ENCODE measurements around the gene INPP5E. TPM values are rescaled to one million over a fixed set of nuclear protein-coding genes. Genes with fewer than 3 reads are reported as not detected.

The INPP5E gene
- 10 to 100 TPM; 17.2 to 20.1 TPM for total RNA-seq

GRCh38 chr9:136439481-136440408 is at the start of gene INPP5E:
TSS of gene INPP5E (minus strand) at chr9:136439845. CDS start at chr9:136439419, 426 bp downstream.
- H3K36me3 Mint-ChIP-seq (ENCODE audit: insufficient read depth in 2 of 2) = peaks cover 5 to 16% of the 10 kb centered on the region in 2 donors
- H3K27me3 Mint-ChIP-seq (ENCODE audit: low read depth) = no peaks in the 10 kb centered on the region
- H3K27ac Mint-ChIP-seq = no peak within 1 kb of the TSS
- H3K9me3 Mint-ChIP-seq = no peaks in the 10 kb centered on the region
- peak; percentile 84 to 86 for ATAC-seq (replicated peaks in 1 of 2)
- peaks cover 21% of the 10 kb centered on the region for H3K4me1 Mint-ChIP-seq (ENCODE audit: low read depth)
- peak; percentile 87 to 95 for DNase-seq
- H3K4me3 Mint-ChIP-seq = peak within 1 kb of the TSS; percentile 79 to 89

GRCh38 chr9:136488247-136489214 is 48.9 kb upstream of the INPP5E start:
- DNase-seq (peak; percentile 78 to 85), ATAC-seq (replicated peaks in 1 of 2) (peak; percentile 39 to 48)
- no peaks in the 10 kb centered on the region for H3K4me1 Mint-ChIP-seq (ENCODE audit: low read depth)

GRCh38 chr9:136487672-136488071 is 48.0 kb upstream of the INPP5E start:
- Mint-ChIP-seq H3K36me3 (ENCODE audit: insufficient read depth in 2 of 2) (peaks cover 1 to 2% of the 10 kb centered on the region in 2 donors), H3K27ac (no peak overlapping the region), H3K9me3 (no peaks in the 10 kb centered on the region), H3K27me3 (ENCODE audit: low read depth) (no peaks in the 10 kb centered on the region), H3K4me1 (ENCODE audit: low read depth) (no peaks in the 10 kb centered on the region), H3K4me3 (no peak overlapping the region)
- DNase-seq (no peak), ATAC-seq (replicated peaks in 1 of 2) (no peak)

More at GRCh38 chr9:136488247-136489214, 48.9 kb upstream of the INPP5E start:
- H3K27me3 Mint-ChIP-seq (ENCODE audit: low read depth) = no peaks in the 10 kb centered on the region
- no peak overlapping the region for H3K4me3 Mint-ChIP-seq
- H3K27ac Mint-ChIP-seq = no peak overlapping the region
- H3K36me3 Mint-ChIP-seq (ENCODE audit: insufficient read depth in 2 of 2) = no peaks in the 10 kb centered on the region
- H3K9me3 Mint-ChIP-seq = no peaks in the 10 kb centered on the region

GRCh38 chr9:136486823-136487620 is 47.4 kb upstream of the INPP5E start:
- DNase-seq = no peak
- Mint-ChIP-seq H3K4me3 (no peak overlapping the region), H3K27me3 (ENCODE audit: low read depth) (no peaks in the 10 kb centered on the region), H3K27ac (no peak overlapping the region), H3K36me3 (ENCODE audit: insufficient read depth in 2 of 2) (peaks cover 1 to 6% of the 10 kb centered on the region in 2 donors), H3K4me1 (ENCODE audit: low read depth) (peaks cover under 1% of the 10 kb centered on the region), H3K9me3 (no peaks in the 10 kb centered on the region)
- ATAC-seq (replicated peaks in 1 of 2) = no peak

- Mint-ChIP-seq H3K9me3 (no peaks in the 10 kb centered on the region), H3K4me3 (no peak overlapping the region), H3K36me3 (ENCODE audit: insufficient read depth in 2 of 2) (peaks cover 5 to 6% of the 10 kb centered on the region in 2 donors), H3K27ac (no peak overlapping the region), H3K4me1 (ENCODE audit: low read depth) (peaks cover 10% of the 10 kb centered on the region), H3K27me3 (ENCODE audit: low read depth) (no peaks in the 10 kb centered on the region)
- ATAC-seq (replicated peaks in 1 of 2) (no peak), DNase-seq (no peak)
Observed at GRCh38 chr9:136486131-136486530, 46.5 kb upstream of the INPP5E start.

- H3K9me3 Mint-ChIP-seq = no peaks in the 10 kb centered on the region
- H3K27me3 Mint-ChIP-seq (ENCODE audit: low read depth) = no peaks in the 10 kb centered on the region
- no peak for ATAC-seq (replicated peaks in 1 of 2)
- H3K27ac Mint-ChIP-seq = no peak overlapping the region
- peak overlapping the region; percentile 66 to 70 for H3K4me3 Mint-ChIP-seq
- peak; percentile 84 to 85 for DNase-seq
- peaks cover 5 to 6% of the 10 kb centered on the region in 2 donors for H3K36me3 Mint-ChIP-seq (ENCODE audit: insufficient read depth in 2 of 2)
- H3K4me1 Mint-ChIP-seq (ENCODE audit: low read depth) = peaks cover 17% of the 10 kb centered on the region
Observed at GRCh38 chr9:136485049-136486045, 45.7 kb upstream of the INPP5E start.

GRCh38 chr9:136484153-136485048 is 44.8 kb upstream of the INPP5E start:
- peaks cover 6 to 7% of the 10 kb centered on the region in 2 donors for H3K36me3 Mint-ChIP-seq (ENCODE audit: insufficient read depth in 2 of 2)
- peak overlapping the region; percentile 66 to 70 for H3K4me3 Mint-ChIP-seq
- DNase-seq (peak; percentile 16 to 21), ATAC-seq (replicated peaks in 1 of 2) (no peak)
- peaks cover 24% of the 10 kb centered on the region for H3K4me1 Mint-ChIP-seq (ENCODE audit: low read depth)
- H3K27me3 Mint-ChIP-seq (ENCODE audit: low read depth) = no peaks in the 10 kb centered on the region
- H3K9me3 Mint-ChIP-seq = no peaks in the 10 kb centered on the region
- H3K27ac Mint-ChIP-seq = no peak overlapping the region

GRCh38 chr9:136483589-136484152 is 44.0 kb upstream of the INPP5E start:
- H3K9me3 Mint-ChIP-seq = no peaks in the 10 kb centered on the region
- peaks cover 24% of the 10 kb centered on the region for H3K4me1 Mint-ChIP-seq (ENCODE audit: low read depth)
- no peaks in the 10 kb centered on the region for H3K27me3 Mint-ChIP-seq (ENCODE audit: low read depth)
- DNase-seq = peak; percentile 97 to 99
- H3K4me3 Mint-ChIP-seq = peak overlapping the region; percentile 98 to 99
- ATAC-seq (replicated peaks in 1 of 2) = peak; percentile 71 to 74
- peak overlapping the region; percentile 75 for H3K27ac Mint-ChIP-seq
- peaks cover 6 to 7% of the 10 kb centered on the region in 2 donors for H3K36me3 Mint-ChIP-seq (ENCODE audit: insufficient read depth in 2 of 2)

GRCh38 chr9:136482793-136483588 is 43.3 kb upstream of the INPP5E start, which contains the start of gene SEC16A:
TSS of gene SEC16A (minus strand) at chr9:136483040. CDS start at chr9:136477615, 5,425 bp downstream.
- Mint-ChIP-seq H3K4me1 (ENCODE audit: low read depth) (peaks cover 28% of the 10 kb centered on the region), H3K27ac (peak within 1 kb of the TSS; percentile 97), H3K4me3 (peak within 1 kb of the TSS; percentile 98 to 99), H3K36me3 (ENCODE audit: insufficient read depth in 2 of 2) (peaks cover 6 to 10% of the 10 kb centered on the region in 2 donors), H3K9me3 (no peaks in the 10 kb centered on the region), H3K27me3 (ENCODE audit: low read depth) (no peaks in the 10 kb centered on the region)
- DNase-seq (peak; percentile 100), ATAC-seq (replicated peaks in 1 of 2) (peak; percentile 72 to 73)
